WI38 (cell line): ENCODE results near the gene FDPS.

Experiments used
- H3K4me3 ChIP-seq: 2 replicates; pipeline ENCODE4 v1.5.1; 2011; ENCODE audit warnings: low read depth, mild to moderate bottlenecking, control low read depth, low read length
- CTCF ChIP-seq: IDR thresholded peaks from 2 replicates; pipeline ENCODE4 v1.5.1; 2012; ENCODE audit warnings: low read depth, mild to moderate bottlenecking, control low read depth, low read length

FDPS gene

GRCh38 chr1:155296661-155297060 lies 12.0 kb upstream of the FDPS start:
- TF ChIP-seq CTCF, result no peak
- no peak overlapping the region for H3K4me3 ChIP-seq

GRCh38 chr1:155297384-155297783 lies 11.3 kb upstream of the FDPS start:
- no peak for TF ChIP-seq CTCF
- no peak overlapping the region for H3K4me3 ChIP-seq

- H3K4me3 ChIP-seq, result no peak overlapping the region
- TF ChIP-seq CTCF, result no peak
Observed at GRCh38 chr1:155300024-155300423, 8.6 kb upstream of the FDPS start.

- no peak overlapping the region for H3K4me3 ChIP-seq
- no peak for TF ChIP-seq CTCF
Observed at GRCh38 chr1:155300553-155301329, 7.9 kb upstream of the FDPS start.

- no peak for TF ChIP-seq CTCF
- no peak within 1 kb of the TSS for H3K4me3 ChIP-seq
Observed at GRCh38 chr1:155301342-155301841, 7.3 kb upstream of the FDPS start, which contains the start of gene PKLR. PKLR (minus strand) TSS chr1:155301438; CDS start chr1:155301395, 43 bp downstream.

GRCh38 chr1:155304558-155305063 lies 4.1 kb upstream of the FDPS start:
- TF ChIP-seq CTCF, result no peak
- no peak overlapping the region for H3K4me3 ChIP-seq

- TF ChIP-seq CTCF, result no peak
- no peak overlapping the region for H3K4me3 ChIP-seq
Observed at GRCh38 chr1:155305881-155306391, 2.7 kb upstream of the FDPS start.
